Raji (cell line): ENCODE measurements around the gene ZNF311.

Source experiments
- POLR2A ChIP-seq: IDR thresholded peaks from 2 replicates; pipeline ENCODE4 v1.6.1; 2011; ENCODE audit warnings: low read depth, low read length, control low read depth; ENCODE audit not compliant: insufficient read depth

Gene ZNF311

GRCh38 chr6:29005183-29005885 lies at the start of gene ZNF311:
Gene ZNF311, minus strand, starts transcription at chr6:29005315. Its CDS starts 1,361 bp downstream, at chr6:29003954.
- no peak for TF ChIP-seq POLR2A

DNA sequence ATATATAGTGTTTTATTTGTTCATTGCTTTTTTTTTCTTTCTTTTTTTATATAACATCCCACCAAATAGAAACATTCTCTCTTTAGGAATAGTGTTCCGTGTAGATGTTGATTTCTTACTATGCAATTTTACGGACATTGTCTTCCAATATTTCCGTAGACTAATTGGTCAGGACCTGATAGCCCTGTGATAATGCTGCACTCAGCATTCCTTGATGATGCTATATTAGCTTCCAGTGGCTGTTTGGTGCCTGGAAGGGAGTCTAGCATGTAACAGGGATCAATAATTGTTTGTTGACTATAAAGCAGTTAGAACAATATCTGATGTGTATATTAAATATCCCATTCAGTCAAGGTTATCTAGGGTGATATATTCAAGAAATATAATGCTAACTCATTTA lies 46.6 kb upstream of the ZNF311 start:
- TF ChIP-seq POLR2A: no peak

DNA sequence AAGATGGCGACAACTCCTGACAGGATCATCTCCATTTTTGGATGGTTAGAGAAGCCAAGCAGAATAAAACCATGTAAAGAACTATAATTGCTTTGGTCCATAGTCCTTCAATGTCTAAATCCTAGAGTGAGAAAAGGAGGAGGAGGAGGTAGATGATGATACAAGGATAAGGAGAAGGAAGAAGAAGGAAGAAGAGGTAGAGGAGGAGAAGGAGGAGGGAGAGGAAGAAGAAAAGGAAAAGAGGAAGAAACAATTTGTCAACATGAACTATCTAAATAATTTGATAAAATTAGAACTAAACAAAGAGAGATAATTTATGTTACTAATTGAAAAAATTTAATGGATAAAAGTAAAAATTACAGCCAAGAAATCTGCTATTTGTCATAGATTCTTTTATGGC lies 40.0 kb upstream of the ZNF311 start, which contains the start of gene OR2W1:
OR2W1 (minus strand) TSS at position 101 of the 400 bp plus-strand sequence; CDS start at position 101, 0 bp downstream.
- TF ChIP-seq POLR2A: no peak

- no peak for TF ChIP-seq POLR2A
These were observed 30.8 kb upstream of the ZNF311 start for GRCh38 chr6:29035951-29036350.

GRCh38 chr6:29028821-29029220 lies 23.7 kb upstream of the ZNF311 start:
- no peak for TF ChIP-seq POLR2A

GRCh38 chr6:29025927-29026585 lies 20.9 kb upstream of the ZNF311 start:
- no peak for TF ChIP-seq POLR2A

GRCh38 chr6:29021434-29021833 lies 16.3 kb upstream of the ZNF311 start:
- no peak for TF ChIP-seq POLR2A

- no peak for TF ChIP-seq POLR2A
These were observed 14.5 kb upstream of the ZNF311 start for GRCh38 chr6:29019629-29020028.

DNA sequence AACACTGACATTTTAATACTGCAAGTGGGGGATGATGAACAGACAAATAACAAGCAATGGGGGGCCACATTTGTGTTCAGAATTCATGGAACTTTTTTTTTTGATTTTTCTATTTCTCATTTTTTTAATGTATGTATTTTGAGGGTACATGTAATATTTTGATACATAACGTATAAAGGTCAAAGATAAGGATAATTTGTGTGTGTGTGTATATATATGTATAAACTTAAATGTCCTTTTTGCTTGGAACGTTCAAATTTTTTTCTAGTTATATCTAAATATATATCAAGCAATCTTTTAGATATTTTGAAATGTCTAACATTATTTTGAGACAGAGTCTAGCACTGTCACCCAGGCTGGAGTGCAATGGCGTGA lies 12.3 kb upstream of the ZNF311 start:
- no peak for TF ChIP-seq POLR2A

GRCh38 chr6:29016559-29017427 lies 11.7 kb upstream of the ZNF311 start:
- no peak for TF ChIP-seq POLR2A

GRCh38 chr6:29014729-29015608 lies 9.9 kb upstream of the ZNF311 start:
- no peak for TF ChIP-seq POLR2A

DNA sequence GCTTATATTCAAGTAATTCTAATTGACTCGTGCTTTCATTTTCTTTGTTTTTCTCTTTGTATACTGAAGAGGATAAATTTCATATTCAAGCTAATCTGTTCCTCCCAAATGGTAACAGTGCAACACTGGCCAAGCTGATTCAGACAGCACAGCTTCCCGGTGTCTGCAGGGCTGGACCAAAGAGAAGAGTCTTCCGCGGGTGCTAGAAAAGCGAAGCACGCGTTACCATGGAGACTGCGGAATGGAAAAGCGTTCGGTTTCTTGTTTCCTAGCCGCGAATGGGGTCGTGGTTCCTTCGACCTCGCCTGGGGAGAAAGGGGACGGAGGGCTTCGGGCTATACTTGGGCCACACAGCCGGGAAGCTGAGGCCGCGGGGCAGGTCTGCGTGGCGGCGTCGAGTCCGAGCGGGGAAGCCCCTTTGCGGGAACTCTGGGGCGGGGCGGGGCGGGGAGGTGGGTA lies 6.2 kb upstream of the ZNF311 start:
- TF ChIP-seq POLR2A: no peak

GRCh38 chr6:29009358-29009757 lies 4.2 kb upstream of the ZNF311 start:
- TF ChIP-seq POLR2A: no peak

DNA sequence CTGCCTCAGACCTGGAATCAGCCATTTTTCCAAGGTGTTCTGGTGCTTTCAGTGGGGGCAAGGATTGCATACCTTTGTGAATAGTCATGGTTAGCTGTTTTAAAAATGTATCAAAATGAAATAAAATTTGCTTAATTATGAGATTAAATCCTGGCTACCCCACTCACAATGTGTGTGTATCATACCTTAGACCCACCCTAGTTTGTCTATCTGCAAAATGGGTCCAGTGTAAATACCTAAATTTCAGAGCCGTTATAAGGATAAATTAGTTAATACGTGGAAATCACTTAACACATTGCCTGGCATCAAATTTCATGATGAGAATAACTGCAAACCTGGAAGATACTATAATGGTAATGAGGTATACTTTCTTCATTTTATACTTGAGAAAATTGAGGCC lies 3.0 kb upstream of the ZNF311 start:
- TF ChIP-seq POLR2A: no peak

GRCh38 chr6:28996844-28997510 lies 8.1 kb downstream of the ZNF311 start:
- TF ChIP-seq POLR2A: no peak
